ENCODE measurements around the gene TKT. TPM values are rescaled to one million over a fixed set of nuclear protein-coding genes. Genes with fewer than 3 reads are reported as not detected.

The TKT gene
- total and polyA plus RNA-seq, 2 of the 13 experiments (the other 11 are each of a cell fraction or from before 2014, with no cell fraction given), result 150 to 238 TPM

DNA sequence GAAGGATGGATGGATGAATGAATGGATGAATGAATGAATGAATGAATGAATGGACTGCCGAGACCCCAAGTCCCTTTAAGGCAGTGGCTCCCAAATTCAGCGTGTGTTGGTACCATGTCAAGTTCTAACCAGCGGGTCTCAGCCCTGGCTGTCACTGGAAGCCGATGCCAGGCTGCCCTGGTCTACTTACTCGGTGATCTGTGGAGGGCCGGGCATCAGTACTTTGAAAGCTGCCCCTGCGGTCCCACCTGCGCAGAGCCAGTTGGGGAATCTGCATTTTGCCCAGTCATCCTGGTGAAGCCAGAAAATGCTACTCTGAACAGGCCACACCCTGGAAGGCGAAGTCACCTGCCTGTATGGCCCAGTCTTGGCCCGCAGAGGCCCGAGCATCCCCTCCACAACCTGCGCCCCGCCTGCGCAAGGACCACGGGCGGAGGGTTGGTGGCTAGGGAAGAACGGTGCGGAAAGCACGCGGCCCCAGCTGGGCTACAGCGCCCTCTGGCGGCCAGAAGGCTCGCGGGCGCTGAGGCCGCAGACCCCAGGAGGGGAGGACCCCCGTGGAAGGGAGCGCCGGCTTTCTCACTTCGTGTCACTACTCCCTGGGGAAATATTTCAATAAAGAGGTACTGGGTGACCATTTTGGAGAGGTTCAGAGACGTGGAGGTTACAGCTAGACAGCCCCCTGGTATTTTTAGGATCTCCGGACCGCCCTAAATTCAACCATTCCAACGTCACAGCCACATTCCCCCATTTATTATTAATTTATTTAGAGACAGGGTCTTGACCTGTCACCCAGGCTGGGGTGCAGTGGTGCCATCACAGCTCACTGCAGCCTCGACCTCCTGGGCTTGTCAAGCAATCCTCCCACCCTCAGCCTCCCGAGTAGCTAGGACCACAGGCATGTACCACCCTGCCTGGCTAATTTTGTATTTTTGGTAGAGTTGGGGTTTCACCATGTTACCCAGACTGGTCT lies 59.9 kb downstream of the TKT start (continued):
- TF ChIP-seq ETV5 (CRISPR knock-in tag; IDR thresholded peaks at IDR 0.05; ENCODE audit: borderline replicate concordance), result peak; percentile 33; the same call in 1 of the 2 replicates
- TF ChIP-seq ZMYM4 (CRISPR knock-in tag; IDR thresholded peaks at IDR 0.05), result peak; percentile 42; the same call in 1 of the 2 replicates
- TF ChIP-seq KAT7 (CRISPR knock-in tag; IDR thresholded peaks at IDR 0.05; ENCODE audit: borderline replicate concordance), result peak; percentile 41; the same call in 1 of the 2 replicates
- TF ChIP-seq, protein P1, sequence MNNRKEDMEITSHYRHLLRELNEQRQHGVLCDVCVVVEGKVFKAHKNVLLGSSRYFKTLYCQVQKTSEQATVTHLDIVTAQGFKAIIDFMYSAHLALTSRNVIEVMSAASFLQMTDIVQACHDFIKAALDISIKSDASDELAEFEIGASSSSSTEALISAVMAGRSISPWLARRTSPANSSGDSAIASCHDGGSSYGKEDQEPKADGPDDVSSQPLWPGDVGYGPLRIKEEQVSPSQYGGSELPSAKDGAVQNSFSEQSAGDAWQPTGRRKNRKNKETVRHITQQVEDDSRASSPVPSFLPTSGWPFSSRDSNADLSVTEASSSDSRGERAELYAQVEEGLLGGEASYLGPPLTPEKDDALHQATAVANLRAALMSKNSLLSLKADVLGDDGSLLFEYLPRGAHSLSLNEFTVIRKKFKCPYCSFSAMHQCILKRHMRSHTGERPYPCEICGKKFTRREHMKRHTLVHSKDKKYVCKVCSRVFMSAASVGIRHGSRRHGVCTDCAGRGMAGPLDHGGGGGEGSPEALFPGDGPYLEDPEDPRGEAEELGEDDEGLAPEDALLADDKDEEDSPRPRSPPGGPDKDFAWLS (CRISPR knock-in tag; IDR thresholded peaks at IDR 0.05; ENCODE audit: borderline replicate concordance), result no peak
- TF ChIP-seq, protein P2, sequence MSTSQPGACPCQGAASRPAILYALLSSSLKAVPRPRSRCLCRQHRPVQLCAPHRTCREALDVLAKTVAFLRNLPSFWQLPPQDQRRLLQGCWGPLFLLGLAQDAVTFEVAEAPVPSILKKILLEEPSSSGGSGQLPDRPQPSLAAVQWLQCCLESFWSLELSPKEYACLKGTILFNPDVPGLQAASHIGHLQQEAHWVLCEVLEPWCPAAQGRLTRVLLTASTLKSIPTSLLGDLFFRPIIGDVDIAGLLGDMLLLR (CRISPR knock-in tag; IDR thresholded peaks at IDR 0.05), result 0 out of 2 replicates have a peak, but pooled peaks have one; percentile 32
- TF ChIP-seq JARID2 (CRISPR knock-in tag; IDR thresholded peaks at IDR 0.05; ENCODE audit: insufficient replicate concordance), result peak; percentile 51
- TF ChIP-seq, protein P3, sequence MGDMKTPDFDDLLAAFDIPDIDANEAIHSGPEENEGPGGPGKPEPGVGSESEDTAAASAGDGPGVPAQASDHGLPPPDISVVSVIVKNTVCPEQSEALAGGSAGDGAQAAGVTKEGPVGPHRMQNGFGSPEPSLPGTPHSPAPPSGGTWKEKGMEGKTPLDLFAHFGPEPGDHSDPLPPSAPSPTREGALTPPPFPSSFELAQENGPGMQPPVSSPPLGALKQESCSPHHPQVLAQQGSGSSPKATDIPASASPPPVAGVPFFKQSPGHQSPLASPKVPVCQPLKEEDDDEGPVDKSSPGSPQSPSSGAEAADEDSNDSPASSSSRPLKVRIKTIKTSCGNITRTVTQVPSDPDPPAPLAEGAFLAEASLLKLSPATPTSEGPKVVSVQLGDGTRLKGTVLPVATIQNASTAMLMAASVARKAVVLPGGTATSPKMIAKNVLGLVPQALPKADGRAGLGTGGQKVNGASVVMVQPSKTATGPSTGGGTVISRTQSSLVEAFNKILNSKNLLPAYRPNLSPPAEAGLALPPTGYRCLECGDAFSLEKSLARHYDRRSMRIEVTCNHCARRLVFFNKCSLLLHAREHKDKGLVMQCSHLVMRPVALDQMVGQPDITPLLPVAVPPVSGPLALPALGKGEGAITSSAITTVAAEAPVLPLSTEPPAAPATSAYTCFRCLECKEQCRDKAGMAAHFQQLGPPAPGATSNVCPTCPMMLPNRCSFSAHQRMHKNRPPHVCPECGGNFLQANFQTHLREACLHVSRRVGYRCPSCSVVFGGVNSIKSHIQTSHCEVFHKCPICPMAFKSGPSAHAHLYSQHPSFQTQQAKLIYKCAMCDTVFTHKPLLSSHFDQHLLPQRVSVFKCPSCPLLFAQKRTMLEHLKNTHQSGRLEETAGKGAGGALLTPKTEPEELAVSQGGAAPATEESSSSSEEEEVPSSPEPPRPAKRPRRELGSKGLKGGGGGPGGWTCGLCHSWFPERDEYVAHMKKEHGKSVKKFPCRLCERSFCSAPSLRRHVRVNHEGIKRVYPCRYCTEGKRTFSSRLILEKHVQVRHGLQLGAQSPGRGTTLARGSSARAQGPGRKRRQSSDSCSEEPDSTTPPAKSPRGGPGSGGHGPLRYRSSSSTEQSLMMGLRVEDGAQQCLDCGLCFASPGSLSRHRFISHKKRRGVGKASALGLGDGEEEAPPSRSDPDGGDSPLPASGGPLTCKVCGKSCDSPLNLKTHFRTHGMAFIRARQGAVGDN (CRISPR knock-in tag; IDR thresholded peaks at IDR 0.05), result peak; percentile 66
- TF ChIP-seq NFKB2 (CRISPR knock-in tag; IDR thresholded peaks at IDR 0.05; ENCODE audit: borderline replicate concordance), result peak; percentile 47; the same call in 1 of the 2 replicates
- TF ChIP-seq SMC3 (IDR thresholded peaks at IDR 0.05; ENCODE audit: low read length), result peak; percentile 60; the same call in 1 of the 2 replicates
- TF ChIP-seq, protein P4, sequence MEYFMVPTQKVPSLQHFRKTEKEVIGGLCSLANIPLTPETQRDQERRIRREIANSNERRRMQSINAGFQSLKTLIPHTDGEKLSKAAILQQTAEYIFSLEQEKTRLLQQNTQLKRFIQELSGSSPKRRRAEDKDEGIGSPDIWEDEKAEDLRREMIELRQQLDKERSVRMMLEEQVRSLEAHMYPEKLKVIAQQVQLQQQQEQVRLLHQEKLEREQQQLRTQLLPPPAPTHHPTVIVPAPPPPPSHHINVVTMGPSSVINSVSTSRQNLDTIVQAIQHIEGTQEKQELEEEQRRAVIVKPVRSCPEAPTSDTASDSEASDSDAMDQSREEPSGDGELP (IDR thresholded peaks at IDR 0.05; ENCODE audit: borderline replicate concordance, low read depth), result peak; percentile 57; the same call in 1 of the 2 replicates
- peak; percentile 92 for TF ChIP-seq ZBTB7A (CRISPR knock-in tag; IDR thresholded peaks at IDR 0.05)
- no peak for TF ChIP-seq HNRNPH1 (optimal IDR thresholded peaks at IDR 0.05; ENCODE audit: low read depth, low read length)
- TF ChIP-seq, protein P5, sequence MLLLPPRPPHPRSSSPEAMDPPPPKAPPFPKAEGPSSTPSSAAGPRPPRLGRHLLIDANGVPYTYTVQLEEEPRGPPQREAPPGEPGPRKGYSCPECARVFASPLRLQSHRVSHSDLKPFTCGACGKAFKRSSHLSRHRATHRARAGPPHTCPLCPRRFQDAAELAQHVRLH (CRISPR knock-in tag; IDR thresholded peaks at IDR 0.05; ENCODE audit: borderline replicate concordance, low read depth), result peak; percentile 39; the same call in 1 of the 2 replicates
- TF ChIP-seq SAP130 (CRISPR knock-in tag; IDR thresholded peaks at IDR 0.05; ENCODE audit: low read depth), result 0 out of 2 replicates have a peak, but pooled peaks have one; percentile 23
- TF ChIP-seq MTA3 (CRISPR knock-in tag; IDR thresholded peaks at IDR 0.05), result no peak
- peak; percentile 40; the same call in 1 of the 2 replicates for TF ChIP-seq ATF7-NPFF (CRISPR knock-in tag; IDR thresholded peaks at IDR 0.05; ENCODE audit: low read depth)
- TF ChIP-seq ZNF235 (CRISPR knock-in tag; IDR thresholded peaks at IDR 0.05; ENCODE audit: borderline replicate concordance), result 0 out of 2 replicates have a peak, but pooled peaks have one; percentile 42
- TF ChIP-seq, protein P6, sequence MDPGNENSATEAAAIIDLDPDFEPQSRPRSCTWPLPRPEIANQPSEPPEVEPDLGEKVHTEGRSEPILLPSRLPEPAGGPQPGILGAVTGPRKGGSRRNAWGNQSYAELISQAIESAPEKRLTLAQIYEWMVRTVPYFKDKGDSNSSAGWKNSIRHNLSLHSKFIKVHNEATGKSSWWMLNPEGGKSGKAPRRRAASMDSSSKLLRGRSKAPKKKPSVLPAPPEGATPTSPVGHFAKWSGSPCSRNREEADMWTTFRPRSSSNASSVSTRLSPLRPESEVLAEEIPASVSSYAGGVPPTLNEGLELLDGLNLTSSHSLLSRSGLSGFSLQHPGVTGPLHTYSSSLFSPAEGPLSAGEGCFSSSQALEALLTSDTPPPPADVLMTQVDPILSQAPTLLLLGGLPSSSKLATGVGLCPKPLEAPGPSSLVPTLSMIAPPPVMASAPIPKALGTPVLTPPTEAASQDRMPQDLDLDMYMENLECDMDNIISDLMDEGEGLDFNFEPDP (CRISPR knock-in tag; conservative IDR thresholded peaks at IDR 0.05), result 0 out of 2 replicates have a peak, but pooled peaks have one; percentile 30
